HG03064 (cell line): Measurements from ENCODE around the gene MEIS2.

Experiments
- ATAC-seq: cut with Tn5 transposase; IDR thresholded peaks from one replicate; pipeline ENCODE4 v1.9.1; 2021; ENCODE audit warnings: low read depth; ENCODE audit not compliant: unreplicated experiment

MEIS2 gene

GRCh38 chr15:36841193-36841592 is 259.2 kb downstream of the MEIS2 start:
- ATAC-seq, result no peak
